PFSK-1 (cell line): ENCODE results near the gene RGS16.

Experiments used
- FOXP2 ChIP-seq: optimal IDR thresholded peaks from 2 replicates; pipeline ENCODE3; 2011; ENCODE audit warnings: borderline replicate concordance, control low read depth, inconsistent platforms; ENCODE audit not compliant: insufficient read depth; ENCODE audit errors: extremely low read length, extremely low read depth
- POLR2AphosphoS5 ChIP-seq: IDR thresholded peaks from 2 replicates; pipeline ENCODE4 v1.6.1; 2012; ENCODE audit warnings: low read depth, mild to moderate bottlenecking, control low read depth, low read length, moderate library complexity
- SIN3A ChIP-seq: IDR thresholded peaks from 2 replicates; pipeline ENCODE4 v1.6.1; 2012; ENCODE audit warnings: mild to moderate bottlenecking, low read length, moderate library complexity, borderline replicate concordance; ENCODE audit not compliant: insufficient read depth
- TAF1 ChIP-seq: IDR thresholded peaks from 2 replicates; pipeline ENCODE4 v1.6.1; 2012; ENCODE audit warnings: low read length, control low read depth, borderline replicate concordance; ENCODE audit not compliant: insufficient read depth
- TF ChIP-seq, protein P1 (sequence below), 2 experiments: IDR thresholded peaks; 2 replicates each; pipeline versions ENCODE4 v1.6.1 to v1.8.0; 2011 to 2012; ENCODE audit warnings: low read depth in 2 of 2, low read length in 2 of 2, control low read depth in 1 of 2, inconsistent platforms in 1 of 2, mild to moderate bottlenecking in 1 of 2, moderate library complexity in 1 of 2; ENCODE audit not compliant: insufficient read depth in 1 of 2

RGS16 gene

DNA sequence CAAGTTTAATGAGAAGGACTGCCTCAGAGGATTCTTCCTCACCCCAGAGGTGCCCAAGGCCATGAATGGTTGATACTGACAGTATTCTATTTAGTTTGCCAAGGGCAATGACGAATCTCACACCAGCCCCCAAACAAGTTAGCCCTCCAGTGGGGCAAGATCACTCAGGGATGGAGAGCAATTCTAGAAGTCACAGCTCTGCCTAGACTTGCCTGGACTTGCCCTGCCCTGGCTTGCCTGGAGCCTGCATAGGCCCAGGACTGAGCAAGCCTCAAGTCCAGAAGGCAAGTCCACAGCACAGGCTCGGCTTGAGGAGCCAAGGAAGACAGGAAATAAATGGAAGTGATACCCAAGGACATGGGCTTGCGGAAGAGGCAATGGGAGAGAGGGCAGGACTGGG lies 39.5 kb upstream of the RGS16 start:
- TF ChIP-seq POLR2AphosphoS5 (no peak), FOXP2 (no peak), SIN3A (no peak), TAF1 (no peak)
- TF ChIP-seq, protein P1, sequence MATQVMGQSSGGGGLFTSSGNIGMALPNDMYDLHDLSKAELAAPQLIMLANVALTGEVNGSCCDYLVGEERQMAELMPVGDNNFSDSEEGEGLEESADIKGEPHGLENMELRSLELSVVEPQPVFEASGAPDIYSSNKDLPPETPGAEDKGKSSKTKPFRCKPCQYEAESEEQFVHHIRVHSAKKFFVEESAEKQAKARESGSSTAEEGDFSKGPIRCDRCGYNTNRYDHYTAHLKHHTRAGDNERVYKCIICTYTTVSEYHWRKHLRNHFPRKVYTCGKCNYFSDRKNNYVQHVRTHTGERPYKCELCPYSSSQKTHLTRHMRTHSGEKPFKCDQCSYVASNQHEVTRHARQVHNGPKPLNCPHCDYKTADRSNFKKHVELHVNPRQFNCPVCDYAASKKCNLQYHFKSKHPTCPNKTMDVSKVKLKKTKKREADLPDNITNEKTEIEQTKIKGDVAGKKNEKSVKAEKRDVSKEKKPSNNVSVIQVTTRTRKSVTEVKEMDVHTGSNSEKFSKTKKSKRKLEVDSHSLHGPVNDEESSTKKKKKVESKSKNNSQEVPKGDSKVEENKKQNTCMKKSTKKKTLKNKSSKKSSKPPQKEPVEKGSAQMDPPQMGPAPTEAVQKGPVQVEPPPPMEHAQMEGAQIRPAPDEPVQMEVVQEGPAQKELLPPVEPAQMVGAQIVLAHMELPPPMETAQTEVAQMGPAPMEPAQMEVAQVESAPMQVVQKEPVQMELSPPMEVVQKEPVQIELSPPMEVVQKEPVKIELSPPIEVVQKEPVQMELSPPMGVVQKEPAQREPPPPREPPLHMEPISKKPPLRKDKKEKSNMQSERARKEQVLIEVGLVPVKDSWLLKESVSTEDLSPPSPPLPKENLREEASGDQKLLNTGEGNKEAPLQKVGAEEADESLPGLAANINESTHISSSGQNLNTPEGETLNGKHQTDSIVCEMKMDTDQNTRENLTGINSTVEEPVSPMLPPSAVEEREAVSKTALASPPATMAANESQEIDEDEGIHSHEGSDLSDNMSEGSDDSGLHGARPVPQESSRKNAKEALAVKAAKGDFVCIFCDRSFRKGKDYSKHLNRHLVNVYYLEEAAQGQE (IDR thresholded peaks at IDR 0.05; ENCODE audit: insufficient read depth in 1 of 2, low read depth in 2 of 2, low read length in 2 of 2), result no peak

- no peak for TF ChIP-seq TAF1
- no peak for TF ChIP-seq FOXP2
- TF ChIP-seq POLR2AphosphoS5, result no peak
- TF ChIP-seq, protein P1 (IDR thresholded peaks at IDR 0.05; ENCODE audit: insufficient read depth in 1 of 2, low read depth in 2 of 2, low read length in 2 of 2), result no peak
- TF ChIP-seq SIN3A, result no peak
Measured at GRCh38 chr1:182642461-182642860, 38.3 kb upstream of the RGS16 start.

- TF ChIP-seq, protein P1 (IDR thresholded peaks at IDR 0.05; ENCODE audit: insufficient read depth in 1 of 2, low read depth in 2 of 2, low read length in 2 of 2), result no peak
- TF ChIP-seq FOXP2, result no peak
- no peak for TF ChIP-seq POLR2AphosphoS5
- TF ChIP-seq SIN3A, result no peak
- no peak for TF ChIP-seq TAF1
Measured at GRCh38 chr1:182641561-182641960, 37.4 kb upstream of the RGS16 start.

DNA sequence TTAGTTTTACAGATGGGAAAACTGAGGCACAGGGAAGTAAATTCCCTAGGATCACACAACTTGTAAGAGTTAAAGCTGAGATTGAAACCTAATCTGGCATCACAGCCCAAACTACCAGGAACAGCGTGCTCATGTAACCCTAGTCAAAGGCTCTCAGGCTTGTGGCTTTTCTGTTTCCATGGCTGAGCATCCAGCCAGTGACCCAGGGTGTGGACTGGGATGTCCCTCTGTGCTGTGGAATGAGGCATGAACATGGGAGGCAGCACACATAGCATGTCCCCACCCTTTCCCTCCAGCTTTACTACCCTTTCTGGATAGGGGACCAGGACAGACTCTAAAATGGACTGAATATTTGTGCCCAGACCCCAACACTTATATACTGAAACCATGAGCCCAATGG lies 35.1 kb upstream of the RGS16 start:
- TF ChIP-seq SIN3A (no peak), POLR2AphosphoS5 (no peak), TAF1 (no peak), FOXP2 (no peak)
- TF ChIP-seq, protein P1 (IDR thresholded peaks at IDR 0.05; ENCODE audit: insufficient read depth in 1 of 2, low read depth in 2 of 2, low read length in 2 of 2), result no peak

- TF ChIP-seq, protein P1 (IDR thresholded peaks at IDR 0.05; ENCODE audit: insufficient read depth in 1 of 2, low read depth in 2 of 2, low read length in 2 of 2), result no peak
- no peak for TF ChIP-seq SIN3A
- no peak for TF ChIP-seq TAF1
- no peak for TF ChIP-seq FOXP2
- no peak for TF ChIP-seq POLR2AphosphoS5
Measured at GRCh38 chr1:182637769-182638168, 33.6 kb upstream of the RGS16 start.
